Mucosa of descending colon (tissue), 3 donors: ENCODE results near the gene SLC28A1. TPM values are rescaled to one million over a fixed set of nuclear protein-coding genes. Genes with fewer than 3 reads are reported as not detected.
"Not testable (repeated sequence)": the region's sequence is repeated elsewhere in the genome, so short reads cannot be mapped to it uniquely, and the experiment has no call there.

Experiments
- ATAC-seq: fragments of 200-7000 bp; cut with Tn5 transposase; one replicate; pipeline ENCODE4 v1.9.1; 2020; ENCODE audit warnings: mild to moderate bottlenecking, moderate library complexity
- DNase-seq, 3 donors: peaks; one replicate each; pipeline ENCODE4 v3.0.0-alpha.2; 2020
- H3K36me3 ChIP-seq: fragments of 200-600 bp; one replicate; pipeline ENCODE4 v1.8.0; 2021; ENCODE audit warnings: low read depth, mild to moderate bottlenecking
- H3K4me1 ChIP-seq: fragments of 200-600 bp; one replicate; pipeline ENCODE4 v1.8.0; 2021; ENCODE audit warnings: low read depth, mild to moderate bottlenecking
- H3K4me3 ChIP-seq: fragments of 200-600 bp; one replicate; pipeline ENCODE4 v1.8.0; 2021; ENCODE audit warnings: mild to moderate bottlenecking
- H3K9me3 ChIP-seq: fragments of 200-600 bp; one replicate; pipeline ENCODE4 v1.8.0; 2021; ENCODE audit warnings: mild to moderate bottlenecking
- intact Hi-C, 2 donors: fragments of 100-400 bp; cut with DNase I in 1 of 2; cut with micrococcal nuclease in 1 of 2; formaldehyde crosslinking; loops; one replicate each; pipeline versions ENCODE4 v1.11.0 to v1.11.1; 2022; cut with DNase I, micrococcal nuclease
- total RNA-seq, 3 donors: library from RNA; stranded (reverse); fragmentation: NEBNext Ultra II Directional in 2 of 3; extraction: Animal tissue kit (Norgen Biotek cat#: 25700) in 2 of 3; gene quantifications; one replicate each; pipeline versions ENCODE4 v1.2.1 to v1.2.4, GENCODE V29; 2021 to 2023
- TF ChIP-seq, protein P1 (sequence below): fragments of 200-600 bp; IDR thresholded peaks from one replicate; pipeline ENCODE4 v1.8.0; 2022; ENCODE audit warnings: antibody characterized with exemption, mild to moderate bottlenecking
- donor health status: DM: no; HTN: no; CAD: no; lungs with moderate emphysema.
- donor health status: DM: no; HTN: no; CAD: no.
- donor health status: DM: no; HTN: yes; CAD: no.

The SLC28A1 gene
- total RNA-seq, 3 donors from 2014 or later: not detected

GRCh38 chr15:84840255-84840654, 44.2 kb upstream of the SLC28A1 start:
- DNase-seq (no peak), ATAC-seq (no peak)
- Histone ChIP-seq H3K4me3 (no peak overlapping the region), H3K36me3 (no peaks in the 10 kb centered on the region), H3K4me1 (peaks cover 8% of the 10 kb centered on the region), H3K9me3 (no peaks in the 10 kb centered on the region)
- intact Hi-C loops: no loop called here
- TF ChIP-seq, protein P1, sequence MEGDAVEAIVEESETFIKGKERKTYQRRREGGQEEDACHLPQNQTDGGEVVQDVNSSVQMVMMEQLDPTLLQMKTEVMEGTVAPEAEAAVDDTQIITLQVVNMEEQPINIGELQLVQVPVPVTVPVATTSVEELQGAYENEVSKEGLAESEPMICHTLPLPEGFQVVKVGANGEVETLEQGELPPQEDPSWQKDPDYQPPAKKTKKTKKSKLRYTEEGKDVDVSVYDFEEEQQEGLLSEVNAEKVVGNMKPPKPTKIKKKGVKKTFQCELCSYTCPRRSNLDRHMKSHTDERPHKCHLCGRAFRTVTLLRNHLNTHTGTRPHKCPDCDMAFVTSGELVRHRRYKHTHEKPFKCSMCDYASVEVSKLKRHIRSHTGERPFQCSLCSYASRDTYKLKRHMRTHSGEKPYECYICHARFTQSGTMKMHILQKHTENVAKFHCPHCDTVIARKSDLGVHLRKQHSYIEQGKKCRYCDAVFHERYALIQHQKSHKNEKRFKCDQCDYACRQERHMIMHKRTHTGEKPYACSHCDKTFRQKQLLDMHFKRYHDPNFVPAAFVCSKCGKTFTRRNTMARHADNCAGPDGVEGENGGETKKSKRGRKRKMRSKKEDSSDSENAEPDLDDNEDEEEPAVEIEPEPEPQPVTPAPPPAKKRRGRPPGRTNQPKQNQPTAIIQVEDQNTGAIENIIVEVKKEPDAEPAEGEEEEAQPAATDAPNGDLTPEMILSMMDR: no peak

DNA sequence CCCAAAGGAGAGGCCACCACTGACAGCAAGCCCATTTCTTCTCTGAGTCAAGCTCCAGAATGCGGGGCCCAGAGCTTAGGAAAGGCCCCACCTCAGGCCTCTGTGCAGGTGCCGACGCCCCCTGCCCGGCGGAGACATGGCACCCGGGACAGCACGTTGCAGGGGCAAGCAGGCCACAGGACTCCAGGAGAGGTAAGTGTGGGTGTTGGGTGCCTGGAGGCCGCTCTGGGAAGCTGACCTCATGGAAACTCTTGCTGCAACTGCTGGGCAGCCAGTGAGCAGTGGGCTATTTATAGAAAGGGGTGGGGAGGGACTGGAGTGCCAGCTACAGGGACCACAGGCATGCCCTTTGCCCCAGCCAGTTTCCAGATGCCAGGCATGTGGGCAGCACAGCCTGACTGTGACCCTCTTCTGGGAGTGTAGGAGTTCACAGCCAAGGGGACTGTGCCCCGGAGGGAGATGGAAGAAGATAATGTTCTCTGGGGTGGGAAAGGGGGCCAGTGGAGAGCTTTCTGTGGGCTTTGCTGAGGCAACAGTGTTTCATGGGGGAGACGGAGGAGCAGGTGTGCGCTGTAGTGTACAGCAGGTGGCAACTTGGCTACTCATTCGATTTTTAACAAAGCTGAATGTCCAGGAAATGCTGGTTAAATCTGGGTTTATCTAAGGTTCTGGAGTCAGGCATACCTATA, 43.6 kb upstream of the SLC28A1 start:
- ATAC-seq (peak; percentile 87), DNase-seq (peak; percentile 64 to 68 (median 66))
- H3K4me3 ChIP-seq: no peak overlapping the region
- no peaks in the 10 kb centered on the region for H3K36me3 ChIP-seq
- TF ChIP-seq, protein P1: no peak
- H3K9me3 ChIP-seq: no peaks in the 10 kb centered on the region
- peaks cover 8% of the 10 kb centered on the region for H3K4me1 ChIP-seq
- intact Hi-C loops: no loop called here

DNA sequence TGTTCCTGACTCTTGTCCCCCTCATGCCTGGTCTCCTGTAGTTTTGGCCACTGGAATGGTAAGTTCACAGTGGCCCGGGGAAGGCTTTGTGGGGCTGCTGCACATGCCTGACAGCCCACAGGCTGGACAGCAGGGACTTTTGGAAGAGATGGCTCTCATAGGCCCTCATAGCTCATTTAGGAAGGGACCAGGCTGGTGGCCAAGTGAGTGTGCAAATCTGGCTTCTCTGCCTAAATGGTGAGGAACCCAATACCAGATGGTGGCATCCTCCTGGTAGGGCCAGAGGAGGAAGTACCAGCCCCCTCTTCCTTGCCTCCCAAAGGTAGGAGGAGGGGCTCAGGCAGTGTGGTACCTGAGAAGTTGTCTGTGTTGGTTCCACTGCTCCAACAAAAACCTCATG, 41.7 kb upstream of the SLC28A1 start:
- Histone ChIP-seq H3K4me3 (no peak overlapping the region), H3K9me3 (peaks cover 11% of the 10 kb centered on the region), H3K4me1 (peaks cover 8% of the 10 kb centered on the region), H3K36me3 (no peaks in the 10 kb centered on the region)
- intact Hi-C loops: no loop called here
- TF ChIP-seq, protein P1: no peak
- DNase-seq (no peak), ATAC-seq (no peak)

DNA sequence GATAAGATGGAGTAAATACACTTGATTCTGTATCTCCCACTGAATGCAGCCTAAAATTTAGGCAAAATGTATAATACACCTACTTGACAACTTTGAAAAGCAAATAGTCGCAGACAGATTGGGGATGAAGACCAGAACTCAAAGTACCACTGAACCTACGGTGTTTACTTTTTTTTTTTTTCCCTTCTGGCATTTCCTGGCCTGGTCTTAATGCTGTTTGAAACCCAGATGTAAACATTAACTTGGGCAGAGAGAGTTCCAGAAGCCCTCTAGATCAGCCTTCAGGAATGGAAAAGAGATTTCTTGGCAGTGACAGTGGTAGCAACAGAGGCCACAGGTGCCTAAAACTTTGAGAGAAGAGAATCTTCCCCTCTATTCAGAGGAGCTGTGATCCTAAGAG, 39.5 kb upstream of the SLC28A1 start:
- peaks cover 8% of the 10 kb centered on the region for H3K4me1 ChIP-seq
- H3K9me3 ChIP-seq: peaks cover 11% of the 10 kb centered on the region
- H3K36me3 ChIP-seq: no peaks in the 10 kb centered on the region
- no peak for DNase-seq
- TF ChIP-seq, protein P1: no peak
- H3K4me3 ChIP-seq: no peak overlapping the region
- no peak for ATAC-seq
- intact Hi-C loops: no loop called here

- H3K9me3 ChIP-seq: peaks cover 11% of the 10 kb centered on the region
- DNase-seq (peak in 2 of 3 donors; percentile 72 to 87), ATAC-seq (peak; percentile 80)
- H3K36me3 ChIP-seq, H3K4me1 ChIP-seq, intact Hi-C loops, H3K4me3 ChIP-seq: not testable (repeated sequence)
- TF ChIP-seq, protein P1: peak; percentile 61
Observed at GRCh38 chr15:84845631-84846030, 38.8 kb upstream of the SLC28A1 start.
